ENCODE measurements around the gene PLCL2.

The PLCL2 gene

GRCh38 chr3:16875876-16876550 is 8.7 kb upstream of the PLCL2 start:
- Histone ChIP-seq H3K27me3 (ENCODE audit: insufficient read depth, low read depth) (no peaks in the 10 kb centered on the region), H4K20me1 (ENCODE audit: insufficient read depth) (no peaks in the 10 kb centered on the region)

DNA sequence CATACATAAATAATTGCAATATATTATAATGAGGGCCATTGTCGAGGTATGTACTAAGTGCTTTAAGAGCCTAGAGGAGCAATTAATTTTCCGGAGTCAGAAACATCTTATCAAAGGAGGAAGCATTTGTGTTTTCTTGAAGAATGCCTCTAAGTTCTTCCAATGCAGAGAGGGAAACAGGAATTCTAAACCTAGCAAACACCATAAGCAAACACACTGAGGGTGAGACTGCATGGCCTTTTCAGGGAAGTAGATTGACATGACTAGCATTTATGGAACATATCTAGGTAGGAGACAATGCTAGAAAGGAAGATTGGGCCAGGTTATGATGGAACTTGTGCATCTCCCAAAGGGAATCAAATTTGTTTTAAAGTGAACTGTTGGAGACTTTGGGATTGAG is 7.2 kb upstream of the PLCL2 start:
- Histone ChIP-seq H3K27me3 (ENCODE audit: insufficient read depth, low read depth) (no peaks in the 10 kb centered on the region), H3K27ac (no peak overlapping the region), H2AFZ (ENCODE audit: low read depth) (no peak overlapping the region), H3K9ac (no peak overlapping the region), H3K4me3 (IDR thresholded peaks at IDR 0.05; ENCODE audit: insufficient read depth, low read depth, low read length) (no peak overlapping the region), H3K79me2 (ENCODE audit: insufficient read depth, low read depth) (no peaks in the 10 kb centered on the region), H3K36me3 (ENCODE audit: insufficient read depth) (no peaks in the 10 kb centered on the region), H3K4me1 (ENCODE audit: low read depth, poor library complexity, severe bottlenecking) (no peaks in the 10 kb centered on the region), H4K20me1 (ENCODE audit: insufficient read depth) (no peaks in the 10 kb centered on the region), H3K4me2 (no peak overlapping the region)
- TF ChIP-seq CTCF (conservative IDR thresholded peaks at IDR 0.05; ENCODE audit: low read depth, low read length), result no peak

More at GRCh38 chr3:16875876-16876550, 8.7 kb upstream of the PLCL2 start:
- H3K4me3 ChIP-seq (IDR thresholded peaks at IDR 0.05; ENCODE audit: insufficient read depth, low read depth, low read length), result no peak overlapping the region
- H3K4me2 ChIP-seq, result no peak overlapping the region
- H3K79me2 ChIP-seq (ENCODE audit: insufficient read depth, low read depth), result no peaks in the 10 kb centered on the region
- no peak overlapping the region for H2AFZ ChIP-seq (ENCODE audit: low read depth)
- TF ChIP-seq CTCF (conservative IDR thresholded peaks at IDR 0.05; ENCODE audit: low read depth, low read length), result no peak
- H3K36me3 ChIP-seq (ENCODE audit: insufficient read depth), result no peaks in the 10 kb centered on the region
- no peaks in the 10 kb centered on the region for H3K4me1 ChIP-seq (ENCODE audit: low read depth, poor library complexity, severe bottlenecking)
- H3K27ac ChIP-seq, result no peak overlapping the region
- H3K9ac ChIP-seq, result no peak overlapping the region

DNA sequence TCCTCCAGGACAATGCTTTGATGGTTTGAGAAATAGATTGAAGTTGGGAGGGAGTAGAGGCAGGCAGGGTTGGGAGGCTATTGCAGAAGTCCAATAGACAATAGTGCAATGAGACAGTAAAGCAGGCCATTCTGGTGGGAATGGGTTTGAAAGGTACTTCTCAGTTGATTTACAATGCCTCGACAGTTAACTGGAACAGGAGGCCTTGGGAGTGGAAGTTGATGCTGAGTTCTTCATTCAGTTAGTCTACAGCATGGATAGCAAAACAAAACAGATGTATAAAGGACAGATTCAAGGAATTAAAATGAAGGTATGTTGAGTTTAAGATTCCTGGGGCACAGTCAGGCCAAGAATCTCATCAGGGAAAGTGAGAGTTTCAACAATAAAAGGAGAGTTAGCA is 6.8 kb upstream of the PLCL2 start:
- no peak overlapping the region for H3K4me2 ChIP-seq
- no peaks in the 10 kb centered on the region for H3K27me3 ChIP-seq (ENCODE audit: insufficient read depth, low read depth)
- no peaks in the 10 kb centered on the region for H4K20me1 ChIP-seq (ENCODE audit: insufficient read depth)
- no peak overlapping the region for H3K27ac ChIP-seq
- no peaks in the 10 kb centered on the region for H3K4me1 ChIP-seq (ENCODE audit: low read depth, poor library complexity, severe bottlenecking)
- H3K4me3 ChIP-seq (IDR thresholded peaks at IDR 0.05; ENCODE audit: insufficient read depth, low read depth, low read length), result no peak overlapping the region
- no peak for TF ChIP-seq CTCF (conservative IDR thresholded peaks at IDR 0.05; ENCODE audit: low read depth, low read length)
- no peak overlapping the region for H3K9ac ChIP-seq
- H2AFZ ChIP-seq (ENCODE audit: low read depth), result no peak overlapping the region
- no peaks in the 10 kb centered on the region for H3K79me2 ChIP-seq (ENCODE audit: insufficient read depth, low read depth)
- H3K36me3 ChIP-seq (ENCODE audit: insufficient read depth), result no peaks in the 10 kb centered on the region

DNA sequence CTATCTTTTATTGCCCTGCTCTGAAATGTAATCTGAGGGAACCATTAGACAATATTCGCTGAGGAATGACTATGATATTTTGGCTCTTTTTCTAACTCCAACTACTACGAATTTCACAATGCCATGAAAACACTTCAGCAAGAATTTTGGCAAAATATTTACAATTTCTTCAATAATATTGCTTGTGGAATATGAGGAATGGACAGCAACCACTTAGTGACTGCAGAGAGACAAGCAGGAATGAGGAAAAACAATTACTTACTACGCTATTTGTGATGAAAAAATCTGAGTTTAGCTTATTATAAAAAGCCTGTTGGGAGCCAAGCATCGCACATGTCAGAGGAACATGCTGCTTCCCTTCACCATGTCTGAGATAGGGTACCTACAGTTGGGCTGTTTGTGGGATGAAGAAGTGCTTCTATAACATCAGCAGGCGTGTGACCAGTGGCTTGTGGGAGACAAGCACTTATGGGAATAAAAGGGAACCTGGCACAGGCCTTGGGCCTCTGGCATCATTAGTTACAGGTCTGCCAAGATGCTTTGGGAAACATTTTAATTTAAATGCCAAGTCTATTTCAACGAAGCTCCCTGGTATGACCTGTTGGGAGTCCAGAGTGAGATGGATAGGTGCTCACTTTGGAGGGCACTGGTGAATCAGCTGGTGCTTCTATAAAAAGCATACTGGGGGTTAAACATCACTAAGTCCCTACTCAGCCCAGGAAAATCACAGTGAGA is 2.7 kb upstream of the PLCL2 start:
- H3K4me1 ChIP-seq (ENCODE audit: low read depth, poor library complexity, severe bottlenecking), result peaks cover under 1% of the 10 kb centered on the region
- no peak overlapping the region for H3K4me2 ChIP-seq
- H3K79me2 ChIP-seq (ENCODE audit: insufficient read depth, low read depth), result peaks cover 20% of the 10 kb centered on the region
- no peaks in the 10 kb centered on the region for H3K36me3 ChIP-seq (ENCODE audit: insufficient read depth)
- H3K9ac ChIP-seq, result no peak overlapping the region
- H4K20me1 ChIP-seq (ENCODE audit: insufficient read depth), result no peaks in the 10 kb centered on the region
- no peak overlapping the region for H2AFZ ChIP-seq (ENCODE audit: low read depth)
- no peak overlapping the region for H3K27ac ChIP-seq
- no peaks in the 10 kb centered on the region for H3K27me3 ChIP-seq (ENCODE audit: insufficient read depth, low read depth)
- TF ChIP-seq CTCF (conservative IDR thresholded peaks at IDR 0.05; ENCODE audit: low read depth, low read length), result no peak
- no peak overlapping the region for H3K4me3 ChIP-seq (IDR thresholded peaks at IDR 0.05; ENCODE audit: insufficient read depth, low read depth, low read length)
